Peyer's patch (tissue), 4 donors: Measurements from ENCODE around the gene LIPE.

Experiments used
- CTCF ChIP-seq, 6 experiments: fragments of 450-650 bp in 4 of 6; fragments of 200-600 bp in 2 of 6; sonication (generic) in 1 of 6; IDR thresholded peaks; one replicate each; pipeline ENCODE4 v1.5.1; 2017 to 2019; ENCODE audit warnings: antibody characterized with exemption in 6 of 6, mild to moderate bottlenecking in 3 of 6, moderate library complexity in 1 of 6
- POLR2A ChIP-seq, 2 donors: fragments of 450-650 bp; IDR thresholded peaks; one replicate each; pipeline ENCODE4 v1.5.1; 2017; ENCODE audit warnings: antibody characterized with exemption in 2 of 2, mild to moderate bottlenecking in 2 of 2, moderate library complexity in 2 of 2

GRCh38 chr19:42407085-42407815 is 19.9 kb downstream of the LIPE start:
- TF ChIP-seq CTCF (IDR thresholded peaks at IDR 0.05) (no peak), POLR2A (IDR thresholded peaks at IDR 0.05) (no peak)
